HepG2 (cell line): Measurements from ENCODE around the gene DDAH1. TPM values are rescaled to one million over a fixed set of nuclear protein-coding genes. Genes with fewer than 3 reads are reported as not detected.
A peak's percentile ranks its signal among the peaks of the same experiment; 100 is the strongest.

Experiments used
- ATAC-seq: fragments of 200-7000 bp; cut with Tn5 transposase; 3 replicates; pipeline ENCODE4 v1.9.1; 2020; ENCODE audit warnings: mild to moderate bottlenecking, moderate library complexity
- BruUV-seq: library from RNA; stranded (reverse); fragments of 400-500 nt; replicated peaks from 2 replicates; lab custom pipeline; 2021; lab: Mats Ljungman, UMichigan
- CTCF ChIA-PET: fragments of 300-600 bp; formaldehyde crosslinking; extraction: SDS; loops from one replicate; lab custom pipeline; 2021; ENCODE audit warnings: low total read pairs, inconsistent platforms, low intra/inter-chr PET ratio; lab: Yijun Ruan, JAX
- POLR2A ChIA-PET: fragments of 350-600 bp; sonication (Branson Sonifier 250); formaldehyde crosslinking; loops from one replicate; lab custom pipeline; 2020; ENCODE audit warnings: antibody characterized with exemption, inconsistent platforms; lab: Yijun Ruan, JAX
- DNase-seq: peaks from one replicate; pipeline ENCODE4 v3.0.0-alpha.2; 2015; ENCODE audit warnings: low spot score
- FAIRE-seq: peaks from 3 replicates; lab custom pipeline; 2011; peaks lifted over from hg19 to GRCh38; lab: Jason Lieb, UNC
- H2AFZ ChIP-seq: one replicate; pipeline ENCODE4 v1.6.1; 2011; ENCODE audit warnings: low read length, inconsistent platforms
- H3K27ac ChIP-seq: fragments of 300-600 bp; 3 replicates; pipeline ENCODE4 v1.8.0; 2011; ENCODE audit warnings: mixed run types, mild to moderate bottlenecking, mixed read lengths, low read length, inconsistent platforms; ENCODE audit not compliant: insufficient read depth; ENCODE audit errors: extremely low read length
- H3K27me3 ChIP-seq, 2 experiments: fragments of 200-600 bp in 1 of 2; 2 replicates in 1 of 2; 3 replicates in 1 of 2; pipeline versions ENCODE4 v1.6.0 to v1.8.0; 2011; ENCODE audit warnings: low read length in 2 of 2, mild to moderate bottlenecking in 2 of 2, moderate library complexity in 2 of 2, inconsistent platforms in 1 of 2; ENCODE audit not compliant: insufficient read depth in 2 of 2, control insufficient read depth in 1 of 2
- H3K36me3 ChIP-seq, 2 experiments: fragments of 200-600 bp in 1 of 2; replicated peaks in 1 of 2; 2 replicates in 1 of 2; 3 replicates in 1 of 2; pipeline versions ENCODE4 v1.5.1 to v1.8.0; 2011; ENCODE audit warnings: low read length in 2 of 2, inconsistent platforms in 1 of 2; ENCODE audit not compliant: insufficient read depth in 2 of 2, control insufficient read depth in 1 of 2
- H3K4me1 ChIP-seq: 2 replicates; pipeline ENCODE4 v1.5.1; 2012; ENCODE audit warnings: low read length, inconsistent platforms; ENCODE audit not compliant: insufficient read depth
- H3K4me2 ChIP-seq: 2 replicates; pipeline ENCODE4 v1.6.0; 2011; ENCODE audit warnings: low read depth, low read length, inconsistent platforms
- H3K4me3 ChIP-seq, 3 experiments: fragments of 200-600 bp in 1 of 3; sonication (generic), shearing (Covaris generic) in 1 of 3; replicated peaks in 1 of 3; 2 replicates each; pipeline ENCODE4 v1.5.1; 2011 to 2016; ENCODE audit warnings: low read length in 3 of 3, inconsistent platforms in 2 of 3, low read depth in 2 of 3, mild to moderate bottlenecking in 2 of 3, control low read depth in 1 of 3, mixed read lengths in 1 of 3; ENCODE audit not compliant: insufficient read depth in 1 of 3
- H3K79me2 ChIP-seq: one replicate; pipeline ENCODE4 v1.6.1; 2011; ENCODE audit warnings: low read length, inconsistent platforms; ENCODE audit not compliant: insufficient read depth
- H3K9ac ChIP-seq: 2 replicates; pipeline ENCODE4 v1.6.0; 2011; ENCODE audit warnings: mild to moderate bottlenecking, low read depth, low read length, inconsistent platforms; ENCODE audit not compliant: insufficient read depth
- H3K9me3 ChIP-seq: 2 replicates; pipeline ENCODE4 v1.5.1; 2012; ENCODE audit warnings: mild to moderate bottlenecking, low read length
- H4K20me1 ChIP-seq: 2 replicates; pipeline ENCODE4 v1.6.0; 2011; ENCODE audit warnings: inconsistent platforms, mild to moderate bottlenecking, low read length, moderate library complexity; ENCODE audit not compliant: insufficient read depth
- ATRX ChIP-seq: sonication (generic); formaldehyde crosslinking; IDR thresholded peaks from 2 replicates; pipeline ENCODE4 v1.4.0; 2020; ENCODE audit warnings: missing genetic modification reagents, borderline replicate concordance
- MAFF ChIP-seq: IDR thresholded peaks from 2 replicates; pipeline ENCODE4 v1.6.1; 2011; ENCODE audit warnings: low read depth, low read length, improper control_type of control experiment
- MAFK ChIP-seq, 2 experiments: IDR thresholded peaks in 1 of 2; conservative IDR thresholded peaks in 1 of 2; 2 replicates each; pipeline ENCODE4 v1.6.1; 2011; ENCODE audit warnings: improper control_type of control experiment in 2 of 2, low read length in 2 of 2
- MYC ChIP-seq: sonication (generic); formaldehyde crosslinking; IDR thresholded peaks from 2 replicates; pipeline ENCODE4 v1.9.0; 2021; ENCODE audit warnings: missing genetic modification reagents, borderline replicate concordance
- REST ChIP-seq, 2 experiments: IDR thresholded peaks; 2 replicates each; pipeline ENCODE4 v1.6.1; 2011 to 2012; ENCODE audit warnings: low read length in 2 of 2, borderline replicate concordance in 1 of 2, low read depth in 1 of 2, mild to moderate bottlenecking in 1 of 2, moderate library complexity in 1 of 2
- TFE3 ChIP-seq: IDR thresholded peaks from 2 replicates; pipeline ENCODE4 v1.6.1; 2016
- THRA ChIP-seq: sonication (generic); formaldehyde crosslinking; IDR thresholded peaks from 2 replicates; pipeline ENCODE4 v1.4.0; 2020; ENCODE audit warnings: missing genetic modification reagents, borderline replicate concordance
- ZNF614 ChIP-seq: IDR thresholded peaks from 2 replicates; pipeline ENCODE4 v1.6.1; 2018; ENCODE audit warnings: missing biosample characterization, missing genetic modification reagents, inconsistent platforms, borderline replicate concordance
- ZSCAN31 ChIP-seq: sonication (generic); formaldehyde crosslinking; IDR thresholded peaks from 2 replicates; pipeline ENCODE4 v1.5.0; 2020; ENCODE audit warnings: low read depth, mild to moderate bottlenecking, missing genetic modification reagents
- WGBS: methylation state at CpG from one replicate; pipeline ENCODE4 v1.1.6; 2017; ENCODE audit warnings: low lambda C conversion rate; 5-methylcytosine and 5-hydroxymethylcytosine counted together
- in situ Hi-C: cut with HindIII; loops from 2 replicates; pipeline ENCODE4 v1.10.0; 2017; ENCODE audit warnings: low pct_unique_long_range_greater_than_20kb; ENCODE audit not compliant: extremely low pct_ligation_motif_present
- intact Hi-C: fragments of 100-400 bp; cut with micrococcal nuclease; formaldehyde crosslinking; loops from one replicate; pipeline ENCODE4 v1.10.0; 2022; ENCODE audit not compliant: unreplicated experiment
- polyA plus RNA-seq, 8 experiments: library from polyadenylated mRNA; depleted of rRNA in 3 of 8; stranded (reverse) in 7 of 8; unstranded in 1 of 8; fragments of >200 nt; fragmentation: Illumina TruSeq in 4 of 8; extraction: Trizol in 4 of 8; gene quantifications; 2 replicates each; pipeline versions ENCODE4 v1.2.1 to v1.2.3, GENCODE V29; 2011 to 2016; ENCODE audit warnings: low read depth in 4 of 8, missing spikeins in 1 of 8, mixed read lengths in 1 of 8; ENCODE audit not compliant: insufficient read depth in 1 of 8
- total RNA-seq, 5 experiments: library from RNA; depleted of rRNA; stranded (reverse); fragments of >200 nt; fragmentation: Illumina TruSeq; extraction: Trizol; gene quantifications; 2 replicates each; pipeline ENCODE4 v1.2.3, GENCODE V29; 2016; ENCODE audit warnings: low read depth in 1 of 5
- TF ChIP-seq, protein P1 (sequence below): sonication (generic); formaldehyde crosslinking; IDR thresholded peaks from 2 replicates; pipeline ENCODE4 v1.4.0; 2020; ENCODE audit warnings: missing genetic modification reagents, borderline replicate concordance

The DDAH1 gene
- total and polyA plus RNA-seq, 2 of the 13 experiments (the other 11 are each of a cell fraction or from before 2014, with no cell fraction given): 39.7 to 64.4 TPM

DNA sequence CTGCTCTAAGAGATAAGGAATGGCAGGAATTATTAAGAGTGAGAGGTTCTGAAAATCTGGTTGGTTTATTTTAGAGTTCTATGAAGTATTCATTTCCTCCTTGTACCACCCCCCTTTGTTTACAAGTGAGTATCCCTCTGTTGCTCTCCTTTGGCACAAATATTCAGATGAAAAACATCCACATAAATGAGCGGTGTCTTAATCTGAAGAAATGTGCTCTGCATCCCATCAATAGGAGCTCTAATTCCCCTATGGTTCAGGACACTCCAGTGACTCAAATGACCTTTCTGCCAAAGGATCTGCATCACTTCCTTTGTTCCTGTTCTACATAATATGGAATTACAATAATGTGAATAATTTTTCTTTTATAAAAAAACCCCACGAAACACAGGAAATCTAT, 16.6 kb downstream of the DDAH1 start (continued):
- TF ChIP-seq, protein P1, sequence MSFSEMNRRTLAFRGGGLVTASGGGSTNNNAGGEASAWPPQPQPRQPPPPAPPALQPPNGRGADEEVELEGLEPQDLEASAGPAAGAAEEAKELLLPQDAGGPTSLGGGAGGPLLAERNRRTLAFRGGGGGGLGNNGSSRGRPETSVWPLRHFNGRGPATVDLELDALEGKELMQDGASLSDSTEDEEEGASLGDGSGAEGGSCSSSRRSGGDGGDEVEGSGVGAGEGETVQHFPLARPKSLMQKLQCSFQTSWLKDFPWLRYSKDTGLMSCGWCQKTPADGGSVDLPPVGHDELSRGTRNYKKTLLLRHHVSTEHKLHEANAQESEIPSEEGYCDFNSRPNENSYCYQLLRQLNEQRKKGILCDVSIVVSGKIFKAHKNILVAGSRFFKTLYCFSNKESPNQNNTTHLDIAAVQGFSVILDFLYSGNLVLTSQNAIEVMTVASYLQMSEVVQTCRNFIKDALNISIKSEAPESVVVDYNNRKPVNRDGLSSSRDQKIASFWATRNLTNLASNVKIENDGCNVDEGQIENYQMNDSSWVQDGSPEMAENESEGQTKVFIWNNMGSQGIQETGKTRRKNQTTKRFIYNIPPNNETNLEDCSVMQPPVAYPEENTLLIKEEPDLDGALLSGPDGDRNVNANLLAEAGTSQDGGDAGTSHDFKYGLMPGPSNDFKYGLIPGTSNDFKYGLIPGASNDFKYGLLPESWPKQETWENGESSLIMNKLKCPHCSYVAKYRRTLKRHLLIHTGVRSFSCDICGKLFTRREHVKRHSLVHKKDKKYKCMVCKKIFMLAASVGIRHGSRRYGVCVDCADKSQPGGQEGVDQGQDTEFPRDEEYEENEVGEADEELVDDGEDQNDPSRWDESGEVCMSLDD (CRISPR knock-in tag): no peak
- TF ChIP-seq ZSCAN31 (CRISPR knock-in tag) (no peak), TFE3 (CRISPR knock-in tag) (no peak), ATRX (CRISPR knock-in tag) (no peak)

DNA sequence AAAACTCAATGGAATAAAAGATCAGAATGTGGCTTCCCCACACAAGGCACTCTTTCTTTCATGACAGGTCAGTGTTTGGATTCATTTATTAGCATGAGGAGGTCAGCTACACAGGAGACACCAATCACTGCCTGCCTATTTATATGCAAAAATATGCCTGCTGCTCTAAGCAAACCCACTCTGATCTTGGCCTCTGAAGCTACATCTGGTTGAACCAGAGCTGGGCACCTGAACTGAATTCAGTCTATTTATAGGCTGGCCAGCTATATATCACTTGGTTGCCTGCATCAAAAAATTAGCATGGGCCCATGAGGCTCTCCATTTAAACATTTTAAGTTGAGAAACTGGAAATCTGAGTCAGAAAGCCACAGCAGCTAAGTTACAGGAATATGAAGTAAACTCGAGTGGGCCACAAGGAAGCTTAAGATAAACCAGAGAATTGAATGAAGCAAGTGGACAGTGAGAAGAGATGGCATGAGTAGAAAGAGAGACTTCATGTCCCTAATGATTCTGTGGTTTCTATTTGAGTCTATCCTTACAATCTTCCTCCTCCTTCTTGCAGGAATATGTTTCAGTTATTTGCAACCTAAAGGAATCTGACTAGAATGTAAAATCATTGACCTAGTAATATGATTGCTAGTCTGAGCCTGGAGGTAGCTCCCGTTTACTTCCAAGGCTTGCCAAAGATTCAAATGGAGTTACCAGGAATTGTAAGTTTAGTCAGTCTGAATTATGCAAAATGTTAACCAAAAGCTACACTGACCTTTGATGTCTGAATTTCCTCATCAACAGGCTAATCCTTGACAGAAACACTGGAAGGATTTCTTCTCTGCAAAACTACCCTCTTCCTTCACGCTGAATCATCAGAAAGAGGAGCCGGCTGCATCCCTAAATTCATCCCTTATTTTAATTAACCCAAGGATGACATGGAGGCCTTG, 17.7 kb downstream of the DDAH1 start:
- in situ Hi-C loops: no loop called here
- Histone ChIP-seq H3K4me1 (peaks cover 12% of the 10 kb centered on the region), H3K9me3 (no peaks in the 10 kb centered on the region), H3K36me3 (peaks cover 0 to 7% of the 10 kb centered on the region in 2 experiments; a peak in 3 of 5 replicates), H3K9ac (no peak overlapping the region), H3K27ac (no peak overlapping the region), H4K20me1 (peaks cover 4% of the 10 kb centered on the region; the same call in 1 of the 2 replicates), H3K4me3 (no peak overlapping the region), H2AFZ (no peak overlapping the region), H3K27me3 (no peaks in the 10 kb centered on the region), H3K79me2 (peaks cover 68% of the 10 kb centered on the region), H3K4me2 (no peak overlapping the region)
- ATAC-seq: no peak
- no peak for FAIRE-seq
- intact Hi-C loops: no loop called here
- ChIA-PET POLR2A (no interaction called here), CTCF (no interaction called here)
- BruUV-seq: no TSS peak
- 91% methylated on average over 4 of the region's 4 CpGs for WGBS
- no peak for DNase-seq
- TF ChIP-seq MYC (CRISPR knock-in tag): no peak
- no peak for TF ChIP-seq ZNF614 (CRISPR knock-in tag)
- peak in 1 of 2 experiments; percentile 4; a peak in 1 of 4 replicates for TF ChIP-seq MAFK (conservative IDR thresholded peaks at IDR 0.05 in 1 of 2, IDR thresholded peaks at IDR 0.05 in 1 of 2; ENCODE audit: low read length in 2 of 2)
- no peak for TF ChIP-seq REST (IDR thresholded peaks at IDR 0.05; ENCODE audit: borderline replicate concordance in 1 of 2, low read depth in 1 of 2, low read length in 2 of 2)
- TF ChIP-seq THRA (CRISPR knock-in tag): no peak
- 0 out of 2 replicates have a peak, but pooled peaks have one; percentile 11 for TF ChIP-seq MAFF
